ENCODE data around the gene TSPAN14.
"Not testable (repeated sequence)": the region's sequence is repeated elsewhere in the genome, so short reads cannot be mapped to it uniquely, and the experiment has no call there.

The TSPAN14 gene

DNA sequence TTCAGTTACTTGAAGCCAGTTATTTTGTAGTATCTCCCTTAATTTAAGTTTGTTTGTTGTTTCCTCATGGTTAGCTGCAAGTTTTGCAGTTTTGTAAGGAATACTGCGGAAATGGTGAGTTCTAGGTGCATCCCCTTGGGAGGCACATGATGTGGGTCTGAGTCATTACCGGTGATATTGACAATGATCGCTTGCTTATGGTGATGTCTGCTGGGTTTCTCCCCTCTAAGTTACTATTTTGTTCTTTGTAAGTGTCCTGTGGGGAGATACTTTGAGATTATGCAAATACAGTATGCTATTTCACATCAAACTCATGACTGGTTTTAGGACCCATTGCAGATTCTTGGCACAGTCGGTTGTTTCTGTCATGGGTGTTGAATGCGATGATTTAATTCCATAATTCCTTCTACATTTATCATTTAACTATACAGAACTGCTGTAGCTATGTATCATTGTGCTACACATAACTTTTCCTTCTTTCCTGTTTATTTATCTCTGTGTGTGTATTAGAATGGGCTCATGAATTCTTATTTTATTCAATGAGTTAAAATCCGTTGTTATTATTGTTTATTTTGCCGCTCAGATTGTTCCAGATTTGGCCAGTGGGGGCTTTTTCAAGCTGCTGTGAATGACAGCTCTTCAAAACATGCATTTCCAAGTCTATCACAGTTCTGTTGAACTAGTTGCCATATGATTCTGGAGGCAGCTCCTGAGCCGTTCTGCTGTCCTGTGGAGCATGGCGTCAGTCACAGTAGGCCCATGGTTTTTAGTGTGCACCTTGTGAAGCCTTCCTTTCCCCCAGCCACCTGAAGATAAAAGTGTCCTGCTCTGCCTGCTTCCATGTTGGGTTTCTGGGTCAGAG is 18.4 kb downstream of the TSPAN14 start:
- peaks cover 13% of the 10 kb centered on the region for H3K9me3 Mint-ChIP-seq

DNA sequence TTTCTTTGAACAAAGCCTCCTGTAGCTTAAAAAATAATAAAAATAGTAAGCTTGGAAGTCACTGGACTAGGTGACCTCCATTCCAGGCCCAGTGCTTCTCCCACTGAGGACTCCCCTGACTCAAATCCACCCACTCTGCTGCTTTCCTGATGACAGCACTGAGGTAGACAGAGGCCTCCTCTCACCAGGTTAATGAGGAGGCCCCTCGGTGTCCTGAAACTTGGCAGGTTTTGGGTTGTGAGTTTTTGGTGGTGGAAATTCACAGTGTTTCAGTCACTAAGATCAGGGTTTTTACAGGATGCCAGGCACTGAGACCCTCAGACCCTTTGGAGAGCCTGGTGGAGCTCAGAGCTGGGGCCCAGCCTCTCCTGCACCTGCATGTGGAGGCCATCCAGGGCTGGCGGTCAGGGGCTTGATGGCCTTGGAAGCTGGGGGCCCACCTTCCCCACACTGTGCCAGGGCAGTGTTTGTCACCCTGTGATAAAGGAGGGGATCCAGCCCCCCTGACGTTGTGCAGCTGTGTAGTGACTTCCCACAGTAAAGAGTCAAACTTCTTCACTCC is 19.1 kb downstream of the TSPAN14 start:
- TF ChIP-seq, protein P1, sequence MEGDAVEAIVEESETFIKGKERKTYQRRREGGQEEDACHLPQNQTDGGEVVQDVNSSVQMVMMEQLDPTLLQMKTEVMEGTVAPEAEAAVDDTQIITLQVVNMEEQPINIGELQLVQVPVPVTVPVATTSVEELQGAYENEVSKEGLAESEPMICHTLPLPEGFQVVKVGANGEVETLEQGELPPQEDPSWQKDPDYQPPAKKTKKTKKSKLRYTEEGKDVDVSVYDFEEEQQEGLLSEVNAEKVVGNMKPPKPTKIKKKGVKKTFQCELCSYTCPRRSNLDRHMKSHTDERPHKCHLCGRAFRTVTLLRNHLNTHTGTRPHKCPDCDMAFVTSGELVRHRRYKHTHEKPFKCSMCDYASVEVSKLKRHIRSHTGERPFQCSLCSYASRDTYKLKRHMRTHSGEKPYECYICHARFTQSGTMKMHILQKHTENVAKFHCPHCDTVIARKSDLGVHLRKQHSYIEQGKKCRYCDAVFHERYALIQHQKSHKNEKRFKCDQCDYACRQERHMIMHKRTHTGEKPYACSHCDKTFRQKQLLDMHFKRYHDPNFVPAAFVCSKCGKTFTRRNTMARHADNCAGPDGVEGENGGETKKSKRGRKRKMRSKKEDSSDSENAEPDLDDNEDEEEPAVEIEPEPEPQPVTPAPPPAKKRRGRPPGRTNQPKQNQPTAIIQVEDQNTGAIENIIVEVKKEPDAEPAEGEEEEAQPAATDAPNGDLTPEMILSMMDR (IDR thresholded peaks at IDR 0.05) = no peak
- Mint-ChIP-seq H3K36me3 (ENCODE audit: low read depth) (peaks cover 47% of the 10 kb centered on the region), H3K9me3 (peaks cover 20% of the 10 kb centered on the region), H3K4me3 (no peak overlapping the region), H3K27ac (peak overlapping the region; percentile 78), H3K4me1 (peaks cover 63% of the 10 kb centered on the region), H3K27me3 (ENCODE audit: low read depth, poor library complexity) (no peaks in the 10 kb centered on the region)
- no peak for DNase-seq

More for the DNA sequence above, 18.4 kb downstream of the TSPAN14 start:
- Mint-ChIP-seq H3K27me3 (ENCODE audit: low read depth, poor library complexity) (no peaks in the 10 kb centered on the region), H3K4me1 (peaks cover 70% of the 10 kb centered on the region), H3K4me3 (no peak overlapping the region), H3K36me3 (ENCODE audit: low read depth) (peaks cover 40% of the 10 kb centered on the region), H3K27ac (peak overlapping the region; percentile 78)
- TF ChIP-seq, protein P1 (IDR thresholded peaks at IDR 0.05) = no peak
- DNase-seq = no peak

DNA sequence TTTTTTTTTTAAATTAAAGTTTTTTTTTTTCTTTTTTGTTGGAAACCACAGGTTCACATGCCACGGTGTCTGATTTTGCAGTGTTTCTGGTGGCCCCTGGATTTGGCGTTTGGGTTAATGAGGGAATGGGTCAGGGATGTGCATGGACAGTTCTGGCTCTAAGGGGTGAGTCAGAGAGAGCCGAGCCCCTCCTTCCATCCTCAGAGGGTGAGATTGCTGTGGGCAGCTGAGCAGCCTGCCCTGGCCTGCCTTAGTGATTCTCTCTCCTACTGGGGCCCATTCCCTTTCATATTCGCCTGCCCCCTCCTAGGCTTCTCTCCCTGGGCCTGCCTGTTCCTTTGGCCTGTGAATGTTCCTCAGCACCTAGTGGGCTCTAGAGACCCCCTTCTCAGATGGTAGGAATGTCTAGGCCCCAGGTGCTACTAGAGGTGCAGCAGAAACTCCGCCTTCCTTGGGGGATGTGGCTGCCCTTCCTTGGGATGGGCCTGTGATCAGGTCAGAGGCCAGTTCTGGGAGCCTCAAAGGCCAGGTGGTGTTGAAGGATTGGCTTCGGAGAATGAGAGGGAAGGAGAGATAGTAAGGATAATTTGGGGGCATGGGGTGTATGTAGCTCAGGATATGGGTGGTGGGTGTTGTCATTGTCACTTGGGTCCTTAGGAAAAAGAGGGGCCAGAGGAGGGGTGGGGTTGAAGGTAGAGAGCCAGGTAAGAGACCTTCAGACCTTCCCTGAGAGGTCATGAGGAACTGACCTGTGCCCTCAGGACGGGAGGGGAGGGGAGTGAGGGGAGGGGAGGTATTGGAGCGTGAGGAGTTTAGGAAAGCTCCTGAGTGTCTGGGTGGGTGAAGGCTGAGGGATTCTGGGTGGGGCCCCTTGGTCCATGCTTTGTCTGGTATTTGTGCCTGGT is 19.8 kb downstream of the TSPAN14 start:
- no peak for DNase-seq
- Mint-ChIP-seq H3K4me1 (peaks cover 55% of the 10 kb centered on the region), H3K36me3 (ENCODE audit: low read depth) (peaks cover 54% of the 10 kb centered on the region), H3K4me3 (peak overlapping the region; percentile 46), H3K27me3 (ENCODE audit: low read depth, poor library complexity) (no peaks in the 10 kb centered on the region), H3K27ac (peak overlapping the region; percentile 86), H3K9me3 (peaks cover 27% of the 10 kb centered on the region)
- TF ChIP-seq, protein P1 (IDR thresholded peaks at IDR 0.05) = no peak

DNA sequence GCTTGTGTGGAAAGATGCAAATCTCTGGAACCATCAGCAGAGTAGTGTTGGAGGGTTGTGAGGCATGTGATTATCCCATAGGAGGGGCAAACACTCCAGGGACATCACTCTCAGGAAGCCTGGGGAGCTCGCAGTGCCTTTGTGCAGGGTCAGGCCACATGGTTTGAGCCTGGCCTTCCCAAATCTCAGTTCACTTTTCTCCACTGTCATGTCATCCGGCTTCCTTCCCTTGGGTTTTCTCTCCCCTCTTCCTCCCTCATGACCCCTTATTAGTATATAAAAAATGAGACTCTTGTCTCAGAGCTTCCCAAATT is 20.4 kb downstream of the TSPAN14 start:
- Mint-ChIP-seq H3K4me1 (peaks cover 49% of the 10 kb centered on the region), H3K27me3 (ENCODE audit: low read depth, poor library complexity) (no peaks in the 10 kb centered on the region), H3K4me3 (peak overlapping the region; percentile 46), H3K9me3 (peaks cover 27% of the 10 kb centered on the region), H3K36me3 (ENCODE audit: low read depth) (peaks cover 54% of the 10 kb centered on the region), H3K27ac (peak overlapping the region; percentile 86)
- TF ChIP-seq, protein P1 (IDR thresholded peaks at IDR 0.05) = no peak
- DNase-seq = no peak

DNA sequence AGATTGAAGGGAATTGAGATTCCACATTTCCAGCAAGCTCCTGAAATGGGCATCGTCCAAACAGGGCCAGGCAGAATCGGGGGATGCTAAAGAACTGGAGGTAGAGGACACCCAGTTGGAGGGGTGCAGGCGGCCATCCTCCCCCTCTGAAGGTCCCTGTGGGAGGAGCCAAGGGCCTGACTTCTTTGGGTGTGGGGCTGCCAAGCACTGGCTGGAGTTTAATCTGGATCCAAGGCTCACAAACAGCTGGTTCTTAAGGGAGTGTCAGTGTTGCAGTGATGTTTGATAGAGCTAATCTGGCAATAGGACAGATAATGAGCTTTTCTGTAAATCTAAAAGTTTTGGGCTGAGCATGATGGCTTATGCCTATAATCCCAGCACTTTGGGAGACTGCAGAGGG is 20.8 kb downstream of the TSPAN14 start:
- TF ChIP-seq, protein P1 (IDR thresholded peaks at IDR 0.05) = no peak
- H3K36me3 Mint-ChIP-seq (ENCODE audit: low read depth) = peaks cover 54% of the 10 kb centered on the region
- H3K4me1 Mint-ChIP-seq = peaks cover 47% of the 10 kb centered on the region
- no peak for DNase-seq
- no peaks in the 10 kb centered on the region for H3K27me3 Mint-ChIP-seq (ENCODE audit: low read depth, poor library complexity)
- peaks cover 27% of the 10 kb centered on the region for H3K9me3 Mint-ChIP-seq
- no peak overlapping the region for H3K4me3 Mint-ChIP-seq
- peak overlapping the region; percentile 86 for H3K27ac Mint-ChIP-seq

DNA sequence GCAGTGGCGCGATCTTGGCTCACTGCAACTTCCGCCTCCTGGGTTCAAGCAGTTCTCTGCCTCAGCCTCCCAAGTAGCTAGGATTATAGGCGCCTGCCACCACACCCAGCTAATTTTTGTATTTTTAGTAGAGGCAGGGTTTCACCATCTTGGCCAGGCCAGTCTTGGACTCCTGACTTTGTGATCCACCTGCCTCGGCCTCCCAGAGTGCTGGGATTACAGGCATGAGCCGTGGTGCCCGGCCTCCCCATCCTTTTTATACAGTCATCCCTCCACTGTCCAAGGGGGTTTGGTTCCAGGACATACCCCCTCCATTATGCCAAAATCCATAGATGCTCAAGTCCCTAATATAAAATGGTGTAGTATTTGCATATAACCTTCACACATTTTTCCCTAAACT is 21.5 kb downstream of the TSPAN14 start:
- Mint-ChIP-seq H3K9me3 (peaks cover 31% of the 10 kb centered on the region), H3K4me1 (peaks cover 44% of the 10 kb centered on the region), H3K36me3 (ENCODE audit: low read depth) (peaks cover 55% of the 10 kb centered on the region)
- not testable (repeated sequence) for H3K27ac Mint-ChIP-seq; H3K27me3 Mint-ChIP-seq (ENCODE audit: low read depth, poor library complexity); H3K4me3 Mint-ChIP-seq; DNase-seq

Measured in nephron progenitor cell (in vitro differentiated cells).